HuH-7.5 (cell line): ENCODE results near the gene IL1RAPL1.
"Not testable (repeated sequence)": the region's sequence is repeated elsewhere in the genome, so short reads cannot be mapped to it uniquely, and the experiment has no call there.

ENCODE experiments used
- DNase-seq: peaks from one replicate; pipeline ENCODE4 v3.0.0; 2011; ENCODE audit warnings: low spot score

Gene IL1RAPL1

GRCh38 chrX:29275928-29276327 is 688.7 kb downstream of the IL1RAPL1 start:
- DNase-seq, result no peak

- DNase-seq, result peak; percentile 3
Measured at GRCh38 chrX:29281078-29281742, 694.0 kb downstream of the IL1RAPL1 start.

- DNase-seq, result no peak
Measured at GRCh38 chrX:29285664-29286063, 698.4 kb downstream of the IL1RAPL1 start.

GRCh38 chrX:29295987-29296680 is 708.9 kb downstream of the IL1RAPL1 start:
- no peak for DNase-seq

GRCh38 chrX:29297171-29297800 is 710.0 kb downstream of the IL1RAPL1 start:
- DNase-seq, result no peak

GRCh38 chrX:29299684-29300083 is 712.4 kb downstream of the IL1RAPL1 start:
- DNase-seq, result no peak

- no peak for DNase-seq
Measured at GRCh38 chrX:29308726-29309125, 721.5 kb downstream of the IL1RAPL1 start.

- no peak for DNase-seq
Measured at GRCh38 chrX:29315931-29316330, 728.7 kb downstream of the IL1RAPL1 start.

- no peak for DNase-seq
Measured at GRCh38 chrX:29318012-29318411, 730.8 kb downstream of the IL1RAPL1 start.

GRCh38 chrX:29332429-29332828 is 745.2 kb downstream of the IL1RAPL1 start:
- not testable (repeated sequence) for DNase-seq

- DNase-seq, result not testable (repeated sequence)
Measured at GRCh38 chrX:29333091-29333490, 745.8 kb downstream of the IL1RAPL1 start.

- DNase-seq, result no peak
Measured at GRCh38 chrX:29348288-29348687, 761.0 kb downstream of the IL1RAPL1 start.

- no peak for DNase-seq
Measured at GRCh38 chrX:29359276-29359675, 772.0 kb downstream of the IL1RAPL1 start.

- DNase-seq, result not testable (repeated sequence)
Measured at GRCh38 chrX:29374765-29375164, 787.5 kb downstream of the IL1RAPL1 start.

- no peak for DNase-seq
Measured at GRCh38 chrX:29376584-29376983, 789.3 kb downstream of the IL1RAPL1 start.

GRCh38 chrX:29382811-29383210 is 795.6 kb downstream of the IL1RAPL1 start:
- no peak for DNase-seq

- DNase-seq, result no peak
Measured at GRCh38 chrX:29388509-29388908, 801.3 kb downstream of the IL1RAPL1 start.

GRCh38 chrX:29397506-29397905 is 810.3 kb downstream of the IL1RAPL1 start:
- DNase-seq, result no peak

- no peak for DNase-seq
Measured at GRCh38 chrX:29407357-29407756, 820.1 kb downstream of the IL1RAPL1 start.

- no peak for DNase-seq
Measured at GRCh38 chrX:29419774-29420553, 832.7 kb downstream of the IL1RAPL1 start.

- no peak for DNase-seq
Measured at GRCh38 chrX:29422034-29422433, 834.8 kb downstream of the IL1RAPL1 start.

- no peak for DNase-seq
Measured at GRCh38 chrX:29431895-29432294, 844.6 kb downstream of the IL1RAPL1 start.
